Upper lobe of right lung (tissue), 1 donor: ENCODE measurements around the gene SLC39A11. TPM values are rescaled to one million over a fixed set of nuclear protein-coding genes. Genes with fewer than 3 reads are reported as not detected.

Experiments
- ATAC-seq: fragments of 200-7000 bp; cut with Tn5 transposase; one replicate; pipeline ENCODE4 v1.9.1; 2020; ENCODE audit warnings: mild to moderate bottlenecking, moderate library complexity
- DNase-seq: peaks from one replicate; pipeline ENCODE4 v3.0.0-alpha.2; 2020
- H3K27ac ChIP-seq: fragments of 200-600 bp; one replicate; pipeline ENCODE4 v1.8.0; 2022
- H3K27me3 ChIP-seq: fragments of 200-600 bp; one replicate; pipeline ENCODE4 v1.8.0; 2022; ENCODE audit warnings: mild to moderate bottlenecking
- H3K36me3 ChIP-seq: fragments of 200-600 bp; one replicate; pipeline ENCODE4 v1.8.0; 2022
- H3K4me1 ChIP-seq: fragments of 200-600 bp; one replicate; pipeline ENCODE4 v1.8.0; 2022
- H3K4me3 ChIP-seq: fragments of 200-600 bp; one replicate; pipeline ENCODE4 v1.8.0; 2022; ENCODE audit warnings: mild to moderate bottlenecking
- H3K9me3 ChIP-seq: fragments of 200-600 bp; one replicate; pipeline ENCODE4 v1.8.0; 2022
- intact Hi-C: fragments of 100-400 bp; cut with DNase I; formaldehyde crosslinking; loops from one replicate; pipeline ENCODE4 v1.11.0; 2022
- total RNA-seq: library from RNA; stranded (reverse); fragmentation: NEBNext Ultra II Directional; extraction: Animal tissue kit (Norgen Biotek cat#: 25700); gene quantifications from one replicate; pipeline ENCODE4 v1.2.1, GENCODE V29; 2021
- TF ChIP-seq, protein P1 (sequence below): fragments of 200-600 bp; IDR thresholded peaks from one replicate; pipeline ENCODE4 v1.8.0; 2022; ENCODE audit warnings: antibody characterized with exemption
- donor health status: DM: no; HTN: yes; CAD: no; lungs with severe emphysema.

Gene SLC39A11
- total RNA-seq, 1 donor from 2014 or later, result 33.7 TPM

DNA sequence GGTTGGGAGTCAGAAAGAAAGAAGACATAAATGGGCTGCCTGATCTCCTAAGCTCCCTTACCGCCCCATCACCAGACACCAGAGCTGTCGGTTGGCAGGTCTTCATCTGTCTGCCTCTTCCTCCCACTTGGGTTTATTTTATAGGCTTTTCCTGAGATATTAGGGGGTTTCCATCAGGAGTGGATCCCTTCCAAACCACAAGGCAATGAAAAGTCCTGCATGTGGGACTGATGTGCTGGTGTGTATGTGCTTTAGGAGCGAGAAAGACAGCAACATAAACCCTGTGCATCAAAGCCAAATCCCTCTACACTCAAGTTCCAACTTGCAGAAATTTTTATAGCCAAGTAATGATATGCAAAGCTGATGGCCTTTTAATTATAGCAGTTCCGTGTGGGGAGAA is 389.5 kb downstream of the SLC39A11 start:
- no peaks in the 10 kb centered on the region for H3K4me1 ChIP-seq
- H3K4me3 ChIP-seq, result no peak overlapping the region
- H3K36me3 ChIP-seq, result no peaks in the 10 kb centered on the region
- H3K27me3 ChIP-seq, result no peaks in the 10 kb centered on the region
- DNase-seq (no peak), ATAC-seq (no peak)
- intact Hi-C loops, result no loop called here
- no peaks in the 10 kb centered on the region for H3K9me3 ChIP-seq
- no peak overlapping the region for H3K27ac ChIP-seq
- TF ChIP-seq, protein P1, sequence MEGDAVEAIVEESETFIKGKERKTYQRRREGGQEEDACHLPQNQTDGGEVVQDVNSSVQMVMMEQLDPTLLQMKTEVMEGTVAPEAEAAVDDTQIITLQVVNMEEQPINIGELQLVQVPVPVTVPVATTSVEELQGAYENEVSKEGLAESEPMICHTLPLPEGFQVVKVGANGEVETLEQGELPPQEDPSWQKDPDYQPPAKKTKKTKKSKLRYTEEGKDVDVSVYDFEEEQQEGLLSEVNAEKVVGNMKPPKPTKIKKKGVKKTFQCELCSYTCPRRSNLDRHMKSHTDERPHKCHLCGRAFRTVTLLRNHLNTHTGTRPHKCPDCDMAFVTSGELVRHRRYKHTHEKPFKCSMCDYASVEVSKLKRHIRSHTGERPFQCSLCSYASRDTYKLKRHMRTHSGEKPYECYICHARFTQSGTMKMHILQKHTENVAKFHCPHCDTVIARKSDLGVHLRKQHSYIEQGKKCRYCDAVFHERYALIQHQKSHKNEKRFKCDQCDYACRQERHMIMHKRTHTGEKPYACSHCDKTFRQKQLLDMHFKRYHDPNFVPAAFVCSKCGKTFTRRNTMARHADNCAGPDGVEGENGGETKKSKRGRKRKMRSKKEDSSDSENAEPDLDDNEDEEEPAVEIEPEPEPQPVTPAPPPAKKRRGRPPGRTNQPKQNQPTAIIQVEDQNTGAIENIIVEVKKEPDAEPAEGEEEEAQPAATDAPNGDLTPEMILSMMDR, result no peak

DNA sequence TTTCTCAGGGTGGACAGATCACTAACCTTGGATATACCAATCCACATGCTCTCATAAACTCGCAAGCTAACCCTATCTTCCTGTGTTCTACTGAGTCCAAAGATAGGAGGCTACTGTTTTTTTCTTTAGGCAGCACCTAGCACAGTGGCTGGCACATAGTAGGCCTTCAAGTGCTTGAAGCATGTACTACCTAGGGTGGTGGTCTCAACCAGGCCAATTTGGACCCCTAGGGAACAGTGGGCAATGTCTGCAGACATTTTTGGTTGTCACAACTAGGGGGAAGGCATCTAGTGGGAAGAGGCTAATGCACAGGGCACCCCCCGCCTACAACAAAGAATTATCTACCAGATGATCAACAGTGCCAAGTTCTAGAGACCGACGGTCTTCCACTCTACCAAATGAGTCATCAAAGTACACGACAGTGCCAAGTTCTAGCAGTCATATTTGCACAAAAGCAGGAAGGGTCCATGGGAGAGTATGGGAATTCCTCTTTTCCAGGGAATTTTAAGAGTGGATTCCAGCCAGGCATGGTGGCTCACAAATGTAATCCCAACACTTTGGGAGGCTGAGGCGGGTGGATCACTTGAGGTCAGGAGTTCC is 390.3 kb downstream of the SLC39A11 start:
- DNase-seq (no peak), ATAC-seq (no peak)
- Histone ChIP-seq H3K36me3 (no peaks in the 10 kb centered on the region), H3K9me3 (no peaks in the 10 kb centered on the region), H3K27me3 (no peaks in the 10 kb centered on the region), H3K4me1 (no peaks in the 10 kb centered on the region), H3K4me3 (no peak overlapping the region), H3K27ac (no peak overlapping the region)
- intact Hi-C loops, result no loop called here
- TF ChIP-seq, protein P1, result no peak

DNA sequence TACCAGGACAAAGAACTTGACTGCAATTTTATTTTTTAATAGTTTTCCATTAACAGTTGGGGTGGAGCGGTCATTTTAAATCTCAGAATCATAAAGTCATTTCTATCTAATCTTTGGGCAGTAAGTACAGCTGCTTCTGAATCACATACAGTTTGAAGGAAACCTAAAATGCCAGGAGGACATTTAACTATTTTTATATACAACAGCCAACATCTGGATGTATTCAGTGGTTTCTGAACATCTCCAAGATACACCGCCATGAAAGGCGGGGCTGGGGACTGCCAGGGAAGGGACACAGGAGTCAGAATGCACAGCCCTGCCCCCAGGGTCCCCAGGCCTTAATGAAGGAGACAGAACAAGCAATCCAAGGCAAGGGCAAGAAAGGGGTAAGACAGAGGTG is 392.3 kb downstream of the SLC39A11 start:
- H3K4me3 ChIP-seq, result no peak overlapping the region
- intact Hi-C loops, result no loop called here
- TF ChIP-seq, protein P1, result no peak
- ATAC-seq (no peak), DNase-seq (no peak)
- H3K9me3 ChIP-seq, result no peaks in the 10 kb centered on the region
- no peaks in the 10 kb centered on the region for H3K36me3 ChIP-seq
- H3K4me1 ChIP-seq, result no peaks in the 10 kb centered on the region
- H3K27me3 ChIP-seq, result no peaks in the 10 kb centered on the region
- no peak overlapping the region for H3K27ac ChIP-seq

DNA sequence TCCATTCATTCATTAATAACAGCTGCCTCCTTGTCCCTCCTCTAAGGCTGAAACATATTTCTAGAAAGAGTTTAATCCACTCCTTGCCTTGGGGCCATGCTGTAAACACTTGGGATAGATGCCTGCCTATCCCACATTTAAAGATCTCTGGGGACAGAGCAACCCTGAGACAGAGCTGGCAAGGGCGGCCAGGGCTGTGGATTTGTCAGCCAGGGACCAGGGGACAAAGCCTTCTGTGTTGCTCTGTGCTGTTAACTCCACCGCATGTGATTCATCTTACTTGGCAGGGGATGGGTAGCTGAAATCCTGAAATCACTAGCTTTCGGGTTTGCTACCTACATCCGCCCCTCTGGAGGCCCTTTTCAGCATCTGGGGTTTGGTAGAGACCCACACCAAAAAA is 392.9 kb downstream of the SLC39A11 start:
- no peak for ATAC-seq
- H3K4me1 ChIP-seq, result no peaks in the 10 kb centered on the region

DNA sequence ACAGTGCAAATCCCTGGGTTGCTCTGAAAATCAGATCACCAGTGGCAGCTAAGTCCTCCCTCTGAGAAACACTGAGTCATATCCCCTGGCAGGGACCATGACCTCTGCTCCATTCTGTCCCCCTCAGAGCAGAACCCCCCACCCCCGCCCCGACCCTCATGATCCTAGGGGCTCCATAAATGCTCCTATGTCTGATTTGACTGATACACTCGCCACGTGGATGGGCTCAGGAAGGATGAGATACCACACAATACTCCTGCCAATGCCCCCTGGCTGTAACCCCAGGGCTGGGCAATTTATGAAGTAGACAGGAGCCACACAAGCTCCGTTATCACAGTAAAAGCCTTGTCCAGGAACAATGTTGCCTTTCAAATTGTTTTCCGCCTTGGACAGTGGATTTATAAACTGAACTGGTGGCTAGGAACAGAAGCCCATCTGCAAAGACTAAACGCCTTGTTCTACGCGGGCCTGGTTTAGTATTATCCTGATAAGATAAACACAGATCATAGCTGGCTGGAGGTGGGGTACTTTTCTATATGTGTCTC is 394.8 kb downstream of the SLC39A11 start:
- Histone ChIP-seq H3K27ac (no peak overlapping the region), H3K4me3 (no peak overlapping the region), H3K27me3 (no peaks in the 10 kb centered on the region), H3K4me1 (no peaks in the 10 kb centered on the region), H3K36me3 (no peaks in the 10 kb centered on the region), H3K9me3 (no peaks in the 10 kb centered on the region)
- ATAC-seq, result no peak
- TF ChIP-seq, protein P1, result no peak
- DNase-seq, result no peak
- intact Hi-C loops, result no loop called here

More for the DNA sequence above, 392.9 kb downstream of the SLC39A11 start:
- intact Hi-C loops, result no loop called here
- H3K27me3 ChIP-seq, result no peaks in the 10 kb centered on the region
- TF ChIP-seq, protein P1, result no peak
- H3K4me3 ChIP-seq, result no peak overlapping the region
- no peak for DNase-seq
- H3K9me3 ChIP-seq, result no peaks in the 10 kb centered on the region
- no peaks in the 10 kb centered on the region for H3K36me3 ChIP-seq
- no peak overlapping the region for H3K27ac ChIP-seq
